SU-DHL-6 (cell line): ENCODE results near the gene FETUB.

Experiments used
- EZH2phosphoT487 ChIP-seq: fragments of 200-600 bp; sonication (generic), shearing (Covaris generic); conservative IDR thresholded peaks from 2 replicates; pipeline ENCODE4 v1.6.1; 2018; ENCODE audit warnings: mild to moderate bottlenecking, antibody characterized with exemption, low read length, moderate library complexity, mixed read lengths
- TF ChIP-seq, protein P1 (sequence below): fragments of 200-600 bp; sonication (generic); IDR thresholded peaks from one replicate; pipeline ENCODE4 v1.5.1; 2017; ENCODE audit warnings: antibody characterized with exemption, mild to moderate bottlenecking, low read length, moderate library complexity; ENCODE audit not compliant: insufficient read depth, poor library complexity, severe bottlenecking

DNA sequence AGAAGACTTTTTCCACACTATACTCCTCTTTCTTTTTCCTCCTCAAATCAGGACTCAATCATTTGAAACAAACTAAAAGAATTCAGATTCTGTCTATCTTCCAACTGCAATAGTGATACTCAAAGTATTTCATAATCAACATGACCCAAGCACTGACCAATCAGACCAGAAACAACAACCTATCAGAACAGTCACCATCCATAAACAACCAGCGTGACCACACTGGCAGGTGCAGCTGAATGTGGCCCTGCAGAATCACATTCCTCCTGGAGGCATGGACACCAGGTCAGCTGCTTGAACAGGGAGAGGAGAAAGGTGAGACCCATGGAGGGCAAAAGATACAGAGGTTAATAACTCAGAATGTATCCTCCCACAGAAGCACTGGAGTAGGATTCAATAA, 39.0 kb downstream of the FETUB start:
- TF ChIP-seq, protein P1, sequence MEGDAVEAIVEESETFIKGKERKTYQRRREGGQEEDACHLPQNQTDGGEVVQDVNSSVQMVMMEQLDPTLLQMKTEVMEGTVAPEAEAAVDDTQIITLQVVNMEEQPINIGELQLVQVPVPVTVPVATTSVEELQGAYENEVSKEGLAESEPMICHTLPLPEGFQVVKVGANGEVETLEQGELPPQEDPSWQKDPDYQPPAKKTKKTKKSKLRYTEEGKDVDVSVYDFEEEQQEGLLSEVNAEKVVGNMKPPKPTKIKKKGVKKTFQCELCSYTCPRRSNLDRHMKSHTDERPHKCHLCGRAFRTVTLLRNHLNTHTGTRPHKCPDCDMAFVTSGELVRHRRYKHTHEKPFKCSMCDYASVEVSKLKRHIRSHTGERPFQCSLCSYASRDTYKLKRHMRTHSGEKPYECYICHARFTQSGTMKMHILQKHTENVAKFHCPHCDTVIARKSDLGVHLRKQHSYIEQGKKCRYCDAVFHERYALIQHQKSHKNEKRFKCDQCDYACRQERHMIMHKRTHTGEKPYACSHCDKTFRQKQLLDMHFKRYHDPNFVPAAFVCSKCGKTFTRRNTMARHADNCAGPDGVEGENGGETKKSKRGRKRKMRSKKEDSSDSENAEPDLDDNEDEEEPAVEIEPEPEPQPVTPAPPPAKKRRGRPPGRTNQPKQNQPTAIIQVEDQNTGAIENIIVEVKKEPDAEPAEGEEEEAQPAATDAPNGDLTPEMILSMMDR, result no peak
- TF ChIP-seq EZH2phosphoT487, result no peak
